Measurements from ENCODE around the gene PLXNB2. TPM values are rescaled to one million over a fixed set of nuclear protein-coding genes. Genes with fewer than 3 reads are reported as not detected.
A peak's percentile ranks its signal among the peaks of the same experiment; 100 is the strongest.

PLXNB2 gene
- total RNA-seq, 4 donors from 2014 or later = 44.7 to 208 (median 126) TPM

DNA sequence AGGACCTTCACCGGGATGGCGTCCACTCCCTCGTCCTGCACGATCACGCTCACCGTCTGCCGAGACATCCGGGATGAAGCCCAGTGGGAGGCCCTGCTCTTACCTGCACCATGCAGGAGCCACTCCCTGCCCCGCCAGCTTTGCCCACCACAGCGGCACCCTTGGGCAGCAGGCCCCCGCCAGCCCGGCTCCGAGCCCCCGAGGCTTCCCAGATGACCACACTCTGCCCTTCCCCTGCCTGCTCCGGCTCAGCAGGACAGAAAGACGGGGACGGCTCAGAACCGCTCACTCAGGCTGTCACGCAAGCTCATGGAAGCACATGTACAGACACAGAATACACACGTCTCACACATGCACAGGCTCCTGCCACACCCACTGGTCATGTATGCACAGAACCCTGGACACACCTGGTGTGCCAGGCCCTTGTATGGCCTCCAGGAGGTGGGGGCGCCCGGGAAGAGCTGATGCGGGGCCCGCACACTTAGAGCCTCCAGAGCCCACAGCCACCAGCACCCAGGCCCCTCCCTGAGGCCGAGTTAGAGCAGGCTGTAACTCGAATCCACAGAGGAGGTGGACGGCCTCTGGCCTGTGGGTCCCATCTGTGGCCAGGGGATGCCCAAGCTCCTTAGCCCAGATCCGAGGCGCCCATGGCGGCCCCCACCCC lies 28.4 kb downstream of the PLXNB2 start:
- intact Hi-C loops (cut with DNase I; ENCODE audit: low total_unique reads) = loop anchor here (2.0 to 10.0 kb wide), 2 partner anchors 46 to 226 kb away; partner anchors contain the start of genes LMF2 and NCAPH2
- no peak for DNase-seq

DNA sequence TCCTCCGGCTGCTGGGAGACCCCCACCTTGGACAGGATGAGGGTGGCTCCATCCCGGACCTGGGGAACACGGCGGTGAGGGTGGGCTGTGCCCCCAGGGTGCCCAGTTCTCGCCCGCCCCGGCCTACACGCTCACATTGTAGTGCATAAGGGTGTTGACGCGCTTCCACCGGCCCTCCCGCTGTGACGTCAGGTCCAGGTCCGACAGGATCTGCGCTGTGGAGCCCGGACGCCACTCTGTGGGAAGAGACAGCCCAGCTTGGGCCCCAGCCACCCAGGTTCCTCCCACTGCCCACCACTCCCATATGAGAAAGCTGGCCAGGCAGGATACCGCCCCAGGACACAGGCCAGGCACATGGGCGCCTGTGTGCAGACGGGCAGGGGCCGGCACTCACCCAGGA lies 29.0 kb downstream of the PLXNB2 start:
- H3K9me3 ChIP-seq = no peaks in the 10 kb centered on the region
- no peaks in the 10 kb centered on the region for H3K27me3 ChIP-seq
- intact Hi-C loops (cut with DNase I; ENCODE audit: low total_unique reads) = loop anchor here (2.0 to 10.0 kb wide), 2 partner anchors 46 to 226 kb away; partner anchors contain the start of genes LMF2 and NCAPH2
- no peaks in the 10 kb centered on the region for H3K36me3 ChIP-seq
- no peak for DNase-seq
- H3K4me1 ChIP-seq = no peaks in the 10 kb centered on the region
- no peak overlapping the region for H3K27ac ChIP-seq
- no peak overlapping the region for H3K4me3 ChIP-seq
- TF ChIP-seq, protein P1, sequence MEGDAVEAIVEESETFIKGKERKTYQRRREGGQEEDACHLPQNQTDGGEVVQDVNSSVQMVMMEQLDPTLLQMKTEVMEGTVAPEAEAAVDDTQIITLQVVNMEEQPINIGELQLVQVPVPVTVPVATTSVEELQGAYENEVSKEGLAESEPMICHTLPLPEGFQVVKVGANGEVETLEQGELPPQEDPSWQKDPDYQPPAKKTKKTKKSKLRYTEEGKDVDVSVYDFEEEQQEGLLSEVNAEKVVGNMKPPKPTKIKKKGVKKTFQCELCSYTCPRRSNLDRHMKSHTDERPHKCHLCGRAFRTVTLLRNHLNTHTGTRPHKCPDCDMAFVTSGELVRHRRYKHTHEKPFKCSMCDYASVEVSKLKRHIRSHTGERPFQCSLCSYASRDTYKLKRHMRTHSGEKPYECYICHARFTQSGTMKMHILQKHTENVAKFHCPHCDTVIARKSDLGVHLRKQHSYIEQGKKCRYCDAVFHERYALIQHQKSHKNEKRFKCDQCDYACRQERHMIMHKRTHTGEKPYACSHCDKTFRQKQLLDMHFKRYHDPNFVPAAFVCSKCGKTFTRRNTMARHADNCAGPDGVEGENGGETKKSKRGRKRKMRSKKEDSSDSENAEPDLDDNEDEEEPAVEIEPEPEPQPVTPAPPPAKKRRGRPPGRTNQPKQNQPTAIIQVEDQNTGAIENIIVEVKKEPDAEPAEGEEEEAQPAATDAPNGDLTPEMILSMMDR (IDR thresholded peaks at IDR 0.05) = no peak
- TF ChIP-seq POLR2A (IDR thresholded peaks at IDR 0.05) = no peak

More for the DNA sequence above, 28.4 kb downstream of the PLXNB2 start:
- H3K9me3 ChIP-seq = no peaks in the 10 kb centered on the region
- H3K36me3 ChIP-seq = no peaks in the 10 kb centered on the region
- no peaks in the 10 kb centered on the region for H3K4me1 ChIP-seq
- H3K27ac ChIP-seq = no peak overlapping the region
- H3K4me3 ChIP-seq = no peak overlapping the region
- TF ChIP-seq, protein P1 (IDR thresholded peaks at IDR 0.05) = no peak
- TF ChIP-seq POLR2A (IDR thresholded peaks at IDR 0.05) = no peak
- H3K27me3 ChIP-seq = no peaks in the 10 kb centered on the region

DNA sequence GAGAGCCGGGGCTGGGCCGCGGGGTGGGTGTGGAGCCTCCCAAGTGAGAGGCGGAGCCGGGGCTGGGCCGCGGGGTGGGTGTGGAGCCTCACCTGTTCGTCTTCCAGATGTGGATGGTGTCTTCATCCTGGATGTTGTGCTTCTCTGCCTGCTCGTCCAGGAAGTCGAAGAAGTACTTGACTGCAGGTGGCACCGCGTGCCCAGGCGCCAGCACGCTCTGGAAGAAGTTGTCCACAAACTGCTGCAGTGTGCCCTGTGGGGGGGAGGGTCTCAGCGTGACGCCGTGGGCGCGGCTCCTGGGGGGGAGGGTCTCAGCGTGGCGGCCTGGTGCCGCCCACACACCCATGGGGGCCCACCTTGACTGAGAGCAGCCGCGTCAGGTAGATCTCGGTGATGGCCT lies 29.7 kb downstream of the PLXNB2 start:
- no peak for DNase-seq
- Histone ChIP-seq H3K27me3 (no peaks in the 10 kb centered on the region), H3K27ac (no peak overlapping the region), H3K4me3 (no peak overlapping the region), H3K4me1 (no peaks in the 10 kb centered on the region), H3K9me3 (no peaks in the 10 kb centered on the region), H3K36me3 (no peaks in the 10 kb centered on the region)
- TF ChIP-seq, protein P1 (IDR thresholded peaks at IDR 0.05) = no peak
- TF ChIP-seq POLR2A (IDR thresholded peaks at IDR 0.05) = no peak
- intact Hi-C loops (cut with DNase I; ENCODE audit: low total_unique reads) = loop anchor here (2.0 to 10.0 kb wide), 2 partner anchors 47 to 227 kb away; partner anchors contain the start of genes LMF2 and NCAPH2

DNA sequence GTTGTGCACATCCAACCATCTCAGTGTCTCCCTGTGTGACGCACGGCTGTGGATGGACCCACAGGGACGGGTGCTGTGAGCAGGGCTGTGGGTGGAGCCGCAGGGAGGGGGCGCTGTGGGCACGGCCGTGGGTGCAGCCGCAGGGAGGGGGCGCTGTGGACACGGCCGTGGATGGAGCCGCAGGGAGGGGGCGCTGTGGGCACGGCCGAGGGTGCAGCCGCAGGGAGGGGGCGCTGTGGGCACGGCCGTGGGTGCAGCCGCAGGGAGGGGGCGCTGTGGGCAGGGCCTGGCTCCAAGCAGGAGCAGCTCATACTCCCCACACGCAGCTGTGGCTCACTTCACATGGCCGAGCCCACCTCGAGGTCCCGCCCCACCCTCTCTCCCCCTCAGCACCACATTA lies 31.3 kb downstream of the PLXNB2 start:
- Histone ChIP-seq H3K27ac (no peak overlapping the region), H3K9me3 (no peaks in the 10 kb centered on the region), H3K36me3 (no peaks in the 10 kb centered on the region), H3K4me3 (no peak overlapping the region), H3K27me3 (no peaks in the 10 kb centered on the region), H3K4me1 (peaks cover 0 to 6% of the 10 kb centered on the region in 2 donors)
- peak in 1 of 2 donors; percentile 53 for DNase-seq
- no peak for TF ChIP-seq POLR2A (IDR thresholded peaks at IDR 0.05)
- TF ChIP-seq, protein P1 (IDR thresholded peaks at IDR 0.05) = peak in 3 of 4 experiments; percentile 19 to 56 (median 22)
- intact Hi-C loops (cut with DNase I; ENCODE audit: low total_unique reads) = loop anchor here (10.0 kb wide), 1 partner anchor 229 kb away; the partner anchor contains the start of genes LMF2 and NCAPH2
